ENCODE measurements around the gene LRCOL1.
A peak's percentile ranks its signal among the peaks of the same experiment; 100 is the strongest.

Gene LRCOL1

GRCh38 chr12:132562489-132563021, 47.8 kb downstream of the LRCOL1 start:
- peaks cover 74% of the 10 kb centered on the region for H3K79me2 ChIP-seq (ENCODE audit: insufficient read depth, low read length)
- TF ChIP-seq EZH2phosphoT487 (IDR thresholded peaks at IDR 0.05; ENCODE audit: borderline replicate concordance), result no peak
- no peak for TF ChIP-seq CTCF (conservative IDR thresholded peaks at IDR 0.05; ENCODE audit: low read length)
- H4K20me1 ChIP-seq (ENCODE audit: insufficient read depth, low read length, poor library complexity, severe bottlenecking), result peaks cover 42% of the 10 kb centered on the region

GRCh38 chr12:132561427-132562156, 48.8 kb downstream of the LRCOL1 start:
- no peaks in the 10 kb centered on the region for H3K27me3 ChIP-seq (ENCODE audit: insufficient read depth, low read length, poor library complexity, severe bottlenecking)
- peak overlapping the region; percentile 81 for H3K9ac ChIP-seq (ENCODE audit: low read depth, low read length, poor library complexity, severe bottlenecking)
- H2AFZ ChIP-seq (ENCODE audit: low read length), result no peak overlapping the region
- H3K9me3 ChIP-seq (ENCODE audit: insufficient read depth, low read depth, low read length), result no peaks in the 10 kb centered on the region
- H3K79me2 ChIP-seq (ENCODE audit: insufficient read depth, low read length), result peaks cover 64% of the 10 kb centered on the region
- no peaks in the 10 kb centered on the region for H3K9me2 ChIP-seq (replicated peaks; ENCODE audit: low read depth, low read length)
- peaks cover 33% of the 10 kb centered on the region for H4K20me1 ChIP-seq (ENCODE audit: insufficient read depth, low read length, poor library complexity, severe bottlenecking)
- H3K4me3 ChIP-seq (ENCODE audit: low read length, poor library complexity, severe bottlenecking), result peak overlapping the region; percentile 90
- H3K36me3 ChIP-seq (ENCODE audit: insufficient read depth, low read length), result peaks cover 18% of the 10 kb centered on the region; the same call in 1 of the 2 replicates
- peak overlapping the region; percentile 96 for H3K4me2 ChIP-seq (ENCODE audit: low read depth, low read length, poor library complexity, severe bottlenecking)
- TF ChIP-seq CTCF (conservative IDR thresholded peaks at IDR 0.05; ENCODE audit: low read length), result peak; percentile 54
- TF ChIP-seq EZH2phosphoT487 (IDR thresholded peaks at IDR 0.05; ENCODE audit: borderline replicate concordance), result no peak
- H3F3A ChIP-seq (ENCODE audit: low read depth), result peaks cover 4% of the 10 kb centered on the region; the same call in 1 of the 2 replicates
- H3K4me1 ChIP-seq (ENCODE audit: insufficient read depth, low read length, poor library complexity, severe bottlenecking), result peaks cover 39% of the 10 kb centered on the region

More at GRCh38 chr12:132562489-132563021, 47.8 kb downstream of the LRCOL1 start:
- H3K4me2 ChIP-seq (ENCODE audit: low read depth, low read length, poor library complexity, severe bottlenecking), result peak overlapping the region; percentile 96
- peak overlapping the region; percentile 81 for H3K9ac ChIP-seq (ENCODE audit: low read depth, low read length, poor library complexity, severe bottlenecking)
- H3K36me3 ChIP-seq (ENCODE audit: insufficient read depth, low read length), result peaks cover 20% of the 10 kb centered on the region; the same call in 1 of the 2 replicates
- H2AFZ ChIP-seq (ENCODE audit: low read length), result no peak overlapping the region
- no peaks in the 10 kb centered on the region for H3K9me2 ChIP-seq (replicated peaks; ENCODE audit: low read depth, low read length)
- peaks cover 32% of the 10 kb centered on the region for H3K4me1 ChIP-seq (ENCODE audit: insufficient read depth, low read length, poor library complexity, severe bottlenecking)
- H3K9me3 ChIP-seq (ENCODE audit: insufficient read depth, low read depth, low read length), result no peaks in the 10 kb centered on the region
- H3K27me3 ChIP-seq (ENCODE audit: insufficient read depth, low read length, poor library complexity, severe bottlenecking), result no peaks in the 10 kb centered on the region
- H3K4me3 ChIP-seq (ENCODE audit: low read length, poor library complexity, severe bottlenecking), result peak overlapping the region; percentile 90
- peaks cover 4% of the 10 kb centered on the region; the same call in 1 of the 2 replicates for H3F3A ChIP-seq (ENCODE audit: low read depth)

GRCh38 chr12:132560614-132561426, 49.6 kb downstream of the LRCOL1 start:
- no peak overlapping the region for H2AFZ ChIP-seq (ENCODE audit: low read length)
- peak overlapping the region; percentile 96 for H3K4me2 ChIP-seq (ENCODE audit: low read depth, low read length, poor library complexity, severe bottlenecking)
- peaks cover 56% of the 10 kb centered on the region for H3K79me2 ChIP-seq (ENCODE audit: insufficient read depth, low read length)

More at GRCh38 chr12:132560614-132561426, 49.6 kb downstream of the LRCOL1 start:
- H3K4me1 ChIP-seq (ENCODE audit: insufficient read depth, low read length, poor library complexity, severe bottlenecking), result peaks cover 39% of the 10 kb centered on the region
- TF ChIP-seq CTCF (conservative IDR thresholded peaks at IDR 0.05; ENCODE audit: low read length), result peak; percentile 83
- no peak for TF ChIP-seq EZH2phosphoT487 (IDR thresholded peaks at IDR 0.05; ENCODE audit: borderline replicate concordance)
- peak overlapping the region; percentile 81 for H3K9ac ChIP-seq (ENCODE audit: low read depth, low read length, poor library complexity, severe bottlenecking)
- H3K9me3 ChIP-seq (ENCODE audit: insufficient read depth, low read depth, low read length), result no peaks in the 10 kb centered on the region
- H3K9me2 ChIP-seq (replicated peaks; ENCODE audit: low read depth, low read length), result no peaks in the 10 kb centered on the region
- peaks cover 29% of the 10 kb centered on the region for H4K20me1 ChIP-seq (ENCODE audit: insufficient read depth, low read length, poor library complexity, severe bottlenecking)
- H3K27me3 ChIP-seq (ENCODE audit: insufficient read depth, low read length, poor library complexity, severe bottlenecking), result no peaks in the 10 kb centered on the region
- peak overlapping the region; percentile 90 for H3K4me3 ChIP-seq (ENCODE audit: low read length, poor library complexity, severe bottlenecking)
- H3F3A ChIP-seq (ENCODE audit: low read depth), result peaks cover 4% of the 10 kb centered on the region; the same call in 1 of the 2 replicates
- H3K36me3 ChIP-seq (ENCODE audit: insufficient read depth, low read length), result peaks cover 11% of the 10 kb centered on the region; the same call in 1 of the 2 replicates
